DOHH2 (cell line): ENCODE data around the gene FRAS1.

ENCODE experiments used
- H3F3A ChIP-seq: fragments of 200-600 bp; sonication (generic), shearing (Covaris generic); 2 replicates; pipeline ENCODE4 v1.6.0; 2016; ENCODE audit warnings: antibody characterized with exemption, mild to moderate bottlenecking; ENCODE audit not compliant: control insufficient read depth, insufficient read depth
- H3K27ac ChIP-seq: fragments of 200-600 bp; sonication (generic); 2 replicates; pipeline ENCODE4 v1.5.1; 2014; ENCODE audit warnings: low read depth, mild to moderate bottlenecking, low read length, moderate library complexity
- H3K27me3 ChIP-seq: fragments of 200-600 bp; sonication (generic); 2 replicates; pipeline ENCODE4 v1.6.1; 2014; ENCODE audit warnings: mild to moderate bottlenecking, low read length, mixed read lengths; ENCODE audit not compliant: control insufficient read depth
- H3K36me3 ChIP-seq: fragments of 200-600 bp; sonication (generic); 2 replicates; pipeline ENCODE4 v1.6.1; 2014; ENCODE audit warnings: mild to moderate bottlenecking, low read length, moderate library complexity, mixed read lengths; ENCODE audit not compliant: control insufficient read depth
- H3K4me1 ChIP-seq: fragments of 200-600 bp; sonication (generic); 2 replicates; pipeline ENCODE4 v1.6.1; 2014; ENCODE audit warnings: mild to moderate bottlenecking, low read length, mixed read lengths; ENCODE audit not compliant: control insufficient read depth
- H3K4me2 ChIP-seq: fragments of 200-600 bp; sonication (generic); 2 replicates; pipeline ENCODE4 v1.6.0; 2014; ENCODE audit warnings: mild to moderate bottlenecking, low read length, moderate library complexity
- H3K4me3 ChIP-seq: fragments of 200-600 bp; sonication (generic); 2 replicates; pipeline ENCODE4 v1.5.1; 2014; ENCODE audit warnings: mild to moderate bottlenecking, low read length, mixed read lengths
- H3K79me2 ChIP-seq: fragments of 200-600 bp; sonication (generic); 2 replicates; pipeline ENCODE4 v1.6.1; 2014; ENCODE audit warnings: mild to moderate bottlenecking, low read length, mixed read lengths; ENCODE audit not compliant: control insufficient read depth
- H3K9me2 ChIP-seq: fragments of 200-600 bp; sonication (generic); replicated peaks from 2 replicates; pipeline ENCODE4 v1.6.1; 2014; ENCODE audit warnings: mild to moderate bottlenecking, low read length, mixed read lengths; ENCODE audit not compliant: control insufficient read depth
- H3K9me3 ChIP-seq: fragments of 200-600 bp; sonication (generic); 2 replicates; pipeline ENCODE4 v1.6.1; 2014; ENCODE audit warnings: antibody characterized with exemption, low read length, mixed read lengths; ENCODE audit not compliant: control insufficient read depth, insufficient read depth
- H4K20me1 ChIP-seq: fragments of 200-600 bp; sonication (generic); 2 replicates; pipeline ENCODE4 v1.6.0; 2014; ENCODE audit warnings: low read depth, mild to moderate bottlenecking, antibody characterized with exemption, low read length, moderate library complexity; ENCODE audit not compliant: control insufficient read depth, insufficient read depth
- CTCF ChIP-seq: fragments of 200-600 bp; sonication (generic); IDR thresholded peaks from one replicate; pipeline ENCODE4 v1.5.1; 2014; ENCODE audit warnings: antibody characterized with exemption, mild to moderate bottlenecking, low read depth, low read length; ENCODE audit not compliant: poor library complexity, severe bottlenecking
- EZH2phosphoT487 ChIP-seq: fragments of 200-600 bp; sonication (generic); IDR thresholded peaks from 2 replicates; pipeline ENCODE4 v1.6.1; 2017; ENCODE audit warnings: borderline replicate concordance, mild to moderate bottlenecking, antibody characterized with exemption, low read length, moderate library complexity, mixed read lengths

The FRAS1 gene

GRCh38 chr4:78222575-78223186 lies 165.6 kb downstream of the FRAS1 start:
- TF ChIP-seq CTCF (no peak), EZH2phosphoT487 (no peak)
- Histone ChIP-seq H3K27me3 (no peaks in the 10 kb centered on the region), H3K9me2 (no peaks in the 10 kb centered on the region), H3F3A (no peaks in the 10 kb centered on the region), H3K27ac (no peak overlapping the region), H3K36me3 (no peaks in the 10 kb centered on the region), H3K9me3 (no peaks in the 10 kb centered on the region; the same call in 1 of the 2 replicates), H3K4me3 (no peak overlapping the region), H3K79me2 (no peaks in the 10 kb centered on the region), H3K4me2 (no peak overlapping the region), H4K20me1 (no peaks in the 10 kb centered on the region), H3K4me1 (no peaks in the 10 kb centered on the region)

GRCh38 chr4:78225236-78225635 lies 168.1 kb downstream of the FRAS1 start:
- Histone ChIP-seq H3K9me2 (no peaks in the 10 kb centered on the region), H3K79me2 (no peaks in the 10 kb centered on the region), H3K9me3 (no peaks in the 10 kb centered on the region; the same call in 1 of the 2 replicates), H3K36me3 (no peaks in the 10 kb centered on the region), H3K4me2 (no peak overlapping the region), H4K20me1 (no peaks in the 10 kb centered on the region), H3K27ac (no peak overlapping the region), H3K4me1 (no peaks in the 10 kb centered on the region), H3K27me3 (no peaks in the 10 kb centered on the region), H3F3A (no peaks in the 10 kb centered on the region), H3K4me3 (no peak overlapping the region)
- no peak for TF ChIP-seq CTCF
- no peak for TF ChIP-seq EZH2phosphoT487

- no peaks in the 10 kb centered on the region; the same call in 1 of the 2 replicates for H3K9me3 ChIP-seq
- no peaks in the 10 kb centered on the region for H3K79me2 ChIP-seq
- TF ChIP-seq EZH2phosphoT487 (no peak), CTCF (no peak)
- no peaks in the 10 kb centered on the region for H4K20me1 ChIP-seq
- H3K4me3 ChIP-seq, result no peak overlapping the region
- H3K4me1 ChIP-seq, result no peaks in the 10 kb centered on the region
- H3F3A ChIP-seq, result no peaks in the 10 kb centered on the region
- H3K27me3 ChIP-seq, result no peaks in the 10 kb centered on the region
- H3K27ac ChIP-seq, result no peak overlapping the region
- no peaks in the 10 kb centered on the region for H3K36me3 ChIP-seq
- no peak overlapping the region for H3K4me2 ChIP-seq
- no peaks in the 10 kb centered on the region for H3K9me2 ChIP-seq
Measured at GRCh38 chr4:78226279-78226678, 169.2 kb downstream of the FRAS1 start.
